Neural crest cell (in vitro differentiated cells): Measurements from ENCODE around the gene TACR1. TPM values are rescaled to one million over a fixed set of nuclear protein-coding genes. Genes with fewer than 3 reads are reported as not detected.

Source experiments
- DNase-seq: peaks from one replicate; pipeline ENCODE4 v3.0.0; 2021; ENCODE audit warnings: low read depth, mixed read lengths, low spot score
- H3K27ac Mint-ChIP-seq: one replicate; pipeline ENCODE4 v1.8.0; 2021; ENCODE audit warnings: mild to moderate bottlenecking, mixed read lengths; ENCODE audit not compliant: unreplicated experiment
- H3K27me3 Mint-ChIP-seq: 2 replicates; pipeline ENCODE4 v1.8.0; 2021; ENCODE audit warnings: low read depth, mild to moderate bottlenecking, mixed read lengths
- H3K36me3 Mint-ChIP-seq: 2 replicates; pipeline ENCODE4 v1.8.0; 2021; ENCODE audit warnings: low read depth, mild to moderate bottlenecking, mixed read lengths
- H3K4me1 Mint-ChIP-seq: 2 replicates; pipeline ENCODE4 v1.8.0; 2021; ENCODE audit warnings: mixed read lengths
- H3K4me3 Mint-ChIP-seq: one replicate; pipeline ENCODE4 v1.8.0; 2021; ENCODE audit warnings: mild to moderate bottlenecking, mixed read lengths
- H3K9me3 Mint-ChIP-seq: 2 replicates; pipeline ENCODE4 v1.8.0; 2021; ENCODE audit warnings: mixed read lengths
- total RNA-seq: library from RNA; stranded (reverse); gene quantifications from 2 replicates; pipeline ENCODE4 v1.2.1, GENCODE V29; 2021
- TF ChIP-seq, protein P1 (sequence below): fragments of 200-600 bp; sonication (generic); conservative IDR thresholded peaks from 2 replicates; pipeline ENCODE4 v1.5.0; 2021; ENCODE audit warnings: antibody characterized with exemption, mild to moderate bottlenecking

Gene TACR1
- total RNA-seq, 1 donor from 2014 or later = 0.30 TPM

DNA sequence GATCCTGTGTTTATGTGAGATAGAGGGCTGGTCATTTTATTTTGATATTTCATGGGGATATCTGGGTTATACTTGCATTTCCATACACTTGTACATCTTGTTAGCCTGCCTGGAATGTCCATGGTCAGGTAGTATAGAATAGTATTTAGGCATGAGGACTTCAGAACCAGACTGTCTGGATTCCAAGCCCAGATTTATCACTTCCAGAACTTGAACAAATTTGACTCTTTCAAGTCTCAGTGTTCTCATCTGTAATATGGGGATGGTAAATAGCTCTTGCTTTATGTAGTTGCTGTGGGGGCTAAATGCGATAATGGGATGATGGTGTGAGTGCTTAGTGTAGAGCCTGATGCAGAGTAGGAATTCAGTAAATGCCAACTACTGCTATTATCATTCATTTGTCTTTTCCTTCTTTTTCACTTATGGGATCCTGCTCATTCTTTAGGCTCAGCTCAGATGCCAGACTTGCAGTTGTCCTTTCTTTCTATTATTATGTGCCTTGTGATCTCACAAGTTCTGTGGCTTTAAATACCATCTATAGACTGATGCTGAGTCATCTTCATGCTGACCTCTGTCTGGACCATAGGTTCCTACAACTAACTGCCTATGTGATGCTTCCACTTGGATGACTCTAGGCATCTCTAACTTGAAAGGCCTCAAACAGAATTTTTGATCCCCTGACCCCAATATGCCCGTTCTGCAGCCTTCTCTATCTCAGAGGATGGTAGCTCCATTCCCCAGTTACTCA, 173.5 kb downstream of the TACR1 start:
- H3K9me3 Mint-ChIP-seq = no peaks in the 10 kb centered on the region
- H3K36me3 Mint-ChIP-seq = no peaks in the 10 kb centered on the region
- H3K27ac Mint-ChIP-seq = no peak overlapping the region
- no peak overlapping the region for H3K4me3 Mint-ChIP-seq
- peaks cover 7% of the 10 kb centered on the region for H3K4me1 Mint-ChIP-seq
- DNase-seq = no peak
- TF ChIP-seq, protein P1, sequence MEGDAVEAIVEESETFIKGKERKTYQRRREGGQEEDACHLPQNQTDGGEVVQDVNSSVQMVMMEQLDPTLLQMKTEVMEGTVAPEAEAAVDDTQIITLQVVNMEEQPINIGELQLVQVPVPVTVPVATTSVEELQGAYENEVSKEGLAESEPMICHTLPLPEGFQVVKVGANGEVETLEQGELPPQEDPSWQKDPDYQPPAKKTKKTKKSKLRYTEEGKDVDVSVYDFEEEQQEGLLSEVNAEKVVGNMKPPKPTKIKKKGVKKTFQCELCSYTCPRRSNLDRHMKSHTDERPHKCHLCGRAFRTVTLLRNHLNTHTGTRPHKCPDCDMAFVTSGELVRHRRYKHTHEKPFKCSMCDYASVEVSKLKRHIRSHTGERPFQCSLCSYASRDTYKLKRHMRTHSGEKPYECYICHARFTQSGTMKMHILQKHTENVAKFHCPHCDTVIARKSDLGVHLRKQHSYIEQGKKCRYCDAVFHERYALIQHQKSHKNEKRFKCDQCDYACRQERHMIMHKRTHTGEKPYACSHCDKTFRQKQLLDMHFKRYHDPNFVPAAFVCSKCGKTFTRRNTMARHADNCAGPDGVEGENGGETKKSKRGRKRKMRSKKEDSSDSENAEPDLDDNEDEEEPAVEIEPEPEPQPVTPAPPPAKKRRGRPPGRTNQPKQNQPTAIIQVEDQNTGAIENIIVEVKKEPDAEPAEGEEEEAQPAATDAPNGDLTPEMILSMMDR = no peak
- H3K27me3 Mint-ChIP-seq = no peaks in the 10 kb centered on the region

DNA sequence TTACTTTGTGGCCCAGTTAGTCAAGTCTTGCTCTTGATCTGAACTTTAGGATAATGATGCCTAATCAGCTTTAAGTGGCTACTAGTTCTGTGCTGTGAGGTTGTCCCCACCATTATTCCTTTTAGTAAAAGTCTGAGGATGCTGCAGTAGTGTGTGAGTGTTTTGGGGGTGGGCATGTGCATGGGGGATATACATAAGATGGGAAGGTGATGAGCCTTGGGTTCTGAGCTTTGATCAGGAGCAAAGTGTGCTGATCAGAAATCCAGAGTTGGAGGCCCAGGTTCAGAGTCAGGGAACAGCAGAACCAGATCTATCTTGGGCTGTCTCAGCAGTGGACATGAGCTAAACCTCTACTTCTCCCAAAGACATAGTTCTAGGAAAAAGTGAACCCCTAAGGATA, 174.1 kb downstream of the TACR1 start:
- no peaks in the 10 kb centered on the region for H3K36me3 Mint-ChIP-seq
- H3K4me3 Mint-ChIP-seq = no peak overlapping the region
- TF ChIP-seq, protein P1 = no peak
- no peak overlapping the region for H3K27ac Mint-ChIP-seq
- H3K4me1 Mint-ChIP-seq = peaks cover 7% of the 10 kb centered on the region
- no peak for DNase-seq
- H3K27me3 Mint-ChIP-seq = no peaks in the 10 kb centered on the region
- no peaks in the 10 kb centered on the region for H3K9me3 Mint-ChIP-seq

DNA sequence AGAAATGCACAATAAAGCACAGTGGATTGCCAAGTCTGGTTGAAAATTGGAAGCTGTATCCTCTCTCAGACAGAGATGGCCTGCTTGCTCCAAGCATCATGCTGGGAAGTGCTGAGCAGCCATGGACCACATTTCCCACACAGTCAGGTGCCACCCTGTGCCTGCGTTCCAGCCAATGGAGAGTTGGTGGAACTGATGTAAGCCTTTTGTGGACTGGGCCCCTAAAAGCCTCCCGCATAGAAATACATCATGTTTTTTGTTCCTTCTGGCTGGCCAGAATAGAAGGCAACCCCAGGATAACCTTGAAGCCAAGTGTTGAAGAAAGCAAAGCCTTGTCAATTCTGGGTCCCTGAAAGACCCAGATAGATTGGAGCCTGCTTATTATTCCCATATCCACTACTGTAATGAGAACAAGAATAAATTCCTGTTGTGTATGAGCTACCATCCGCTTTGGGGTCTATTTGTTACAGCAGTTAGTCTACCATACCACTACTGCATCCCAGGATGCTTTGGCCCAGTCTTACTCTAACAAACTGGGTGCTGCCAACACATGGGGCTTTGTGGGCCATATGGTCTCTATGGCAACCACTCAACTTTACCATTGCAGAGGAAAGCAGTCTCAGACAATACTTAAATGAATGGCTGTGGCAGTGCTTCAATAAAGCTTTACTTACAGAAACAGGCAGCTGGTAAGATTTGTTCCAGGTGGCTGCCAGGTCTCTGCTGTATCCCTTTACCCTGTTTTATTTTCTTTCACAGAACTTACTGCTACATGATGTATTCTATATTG, 175.5 kb downstream of the TACR1 start:
- Mint-ChIP-seq H3K4me3 (no peak overlapping the region), H3K27me3 (no peaks in the 10 kb centered on the region), H3K9me3 (no peaks in the 10 kb centered on the region), H3K4me1 (peaks cover 7% of the 10 kb centered on the region), H3K27ac (peak overlapping the region; percentile 65), H3K36me3 (no peaks in the 10 kb centered on the region)
- DNase-seq = no peak
- TF ChIP-seq, protein P1 = no peak

DNA sequence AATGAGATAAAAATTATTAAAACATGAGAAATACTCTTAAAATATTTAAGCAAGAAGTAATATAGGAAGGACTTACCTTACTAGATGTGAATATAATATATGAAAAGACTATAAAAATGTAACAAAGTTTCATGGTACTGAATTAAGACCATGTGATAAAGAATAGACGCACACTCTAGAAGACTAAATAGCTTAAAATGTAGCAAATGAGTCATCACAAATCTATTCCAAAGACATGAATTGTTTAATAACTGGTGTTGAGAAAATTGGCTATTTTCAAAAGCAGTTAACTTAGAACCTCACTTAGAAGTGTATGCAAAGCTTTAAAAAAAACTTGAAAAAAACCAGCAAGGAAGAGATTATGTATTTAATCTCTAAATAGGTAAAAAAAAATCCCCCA, 176.8 kb downstream of the TACR1 start:
- no peaks in the 10 kb centered on the region for H3K27me3 Mint-ChIP-seq
- no peaks in the 10 kb centered on the region for H3K9me3 Mint-ChIP-seq
- no peak for DNase-seq
- H3K4me3 Mint-ChIP-seq = no peak overlapping the region
- TF ChIP-seq, protein P1 = no peak
- H3K36me3 Mint-ChIP-seq = no peaks in the 10 kb centered on the region
- H3K4me1 Mint-ChIP-seq = peaks cover 7% of the 10 kb centered on the region
- no peak overlapping the region for H3K27ac Mint-ChIP-seq

DNA sequence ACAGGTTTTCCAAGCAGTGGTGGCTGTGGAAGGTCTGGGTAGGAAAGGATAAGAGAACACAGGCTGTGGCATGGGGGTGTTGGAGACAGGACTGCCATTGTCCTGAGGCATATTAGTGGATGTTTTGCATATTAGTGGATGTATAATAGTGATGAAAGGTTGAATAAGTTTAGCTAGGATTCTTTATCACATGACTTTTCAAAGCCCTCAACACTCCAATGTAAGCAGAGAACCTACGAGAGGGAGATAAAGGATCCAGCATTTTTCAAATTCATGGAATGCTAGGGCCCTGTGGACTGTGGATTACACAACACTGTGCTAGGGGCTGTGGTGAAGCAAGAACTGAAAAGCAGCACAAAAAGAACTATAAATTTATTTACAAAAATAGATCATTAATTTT, 177.6 kb downstream of the TACR1 start:
- Mint-ChIP-seq H3K27ac (peak overlapping the region; percentile 90), H3K27me3 (no peaks in the 10 kb centered on the region), H3K9me3 (no peaks in the 10 kb centered on the region), H3K4me1 (peaks cover 7% of the 10 kb centered on the region), H3K36me3 (no peaks in the 10 kb centered on the region), H3K4me3 (no peak overlapping the region)
- TF ChIP-seq, protein P1 = no peak
- DNase-seq = no peak
